K562 (cell line): ENCODE results near the gene ACRBP. TPM values are rescaled to one million over a fixed set of nuclear protein-coding genes. Genes with fewer than 3 reads are reported as not detected.

ENCODE experiments used
- ATAC-seq: fragments of 200-7000 bp; cut with Tn5 transposase; 3 replicates; pipeline ENCODE4 v1.9.1; 2020; ENCODE audit warnings: moderate library complexity
- BruUV-seq: library from RNA; stranded (reverse); fragments of 400-500 nt; replicated peaks from 2 replicates; lab custom pipeline; 2021; lab: Mats Ljungman, UMichigan
- CTCF ChIA-PET: fragments of 300-600 bp; formaldehyde crosslinking; extraction: SDS; loops from one replicate; lab custom pipeline; 2021; ENCODE audit warnings: low intra/inter-chr PET ratio; lab: Yijun Ruan, JAX
- POLR2A ChIA-PET: fragments of 300-600, 350-650 bp; sonication (Branson Sonifier 250); formaldehyde crosslinking; extraction: SDS; loops from one replicate; lab custom pipeline; 2021; ENCODE audit warnings: antibody characterized with exemption, inconsistent platforms; lab: Yijun Ruan, JAX
- DNase-seq, 4 experiments: peaks; one replicate each; pipeline versions ENCODE4 v3.0.0 to v3.0.0-alpha.2; 2011 to 2018; ENCODE audit warnings: low spot score in 3 of 4, mixed read lengths in 3 of 4; ENCODE audit errors: extremely low read depth in 1 of 4
- FAIRE-seq: peaks from 2 replicates; lab custom pipeline; 2011; peaks lifted over from hg19 to GRCh38; lab: Jason Lieb, UNC
- H2AFZ ChIP-seq: 2 replicates; pipeline ENCODE4 v1.6.0; 2011; ENCODE audit warnings: low read depth, low read length, control low read depth, inconsistent platforms
- H3K27ac ChIP-seq: fragments of 200-600 bp; 3 replicates; pipeline ENCODE4 v1.8.0; 2011; ENCODE audit warnings: low read depth, mild to moderate bottlenecking, control low read depth, inconsistent platforms, low read length, moderate library complexity, mixed read lengths; ENCODE audit errors: extremely low read depth
- H3K27me3 ChIP-seq, 2 experiments: fragments of 300-600 bp in 1 of 2; 2 replicates in 1 of 2; 3 replicates in 1 of 2; pipeline versions ENCODE4 v1.6.0 to v1.8.0; 2011; ENCODE audit warnings: inconsistent platforms in 2 of 2, low read length in 2 of 2, mild to moderate bottlenecking in 1 of 2, mixed read lengths in 1 of 2, moderate library complexity in 1 of 2; ENCODE audit not compliant: control insufficient read depth in 2 of 2, insufficient read depth in 2 of 2
- H3K36me3 ChIP-seq: fragments of 300-600 bp; 3 replicates; pipeline ENCODE4 v1.8.0; 2011; ENCODE audit warnings: mild to moderate bottlenecking, low read length, inconsistent platforms; ENCODE audit not compliant: control insufficient read depth, insufficient read depth
- H3K4me1 ChIP-seq, 2 experiments: fragments of 200-600 bp in 1 of 2; replicated peaks in 1 of 2; 2 replicates in 1 of 2; 3 replicates in 1 of 2; pipeline versions ENCODE4 v1.5.1 to v1.8.0; 2011; ENCODE audit warnings: inconsistent platforms in 2 of 2, low read length in 2 of 2, mild to moderate bottlenecking in 1 of 2, mixed read lengths in 1 of 2, moderate library complexity in 1 of 2; ENCODE audit not compliant: control insufficient read depth in 2 of 2, insufficient read depth in 2 of 2
- H3K4me2 ChIP-seq: 2 replicates; pipeline ENCODE4 v1.6.1; 2011; ENCODE audit warnings: low read length, control low read depth, inconsistent platforms, mixed read lengths; ENCODE audit not compliant: insufficient read depth
- H3K4me3 ChIP-seq: fragments of 200-600 bp; sonication (generic), shearing (Covaris generic); 2 replicates; pipeline ENCODE4 v1.5.1; 2016; ENCODE audit warnings: control low read depth, inconsistent platforms
- H3K79me2 ChIP-seq: fragments of 200-600 bp; 3 replicates; pipeline ENCODE4 v1.8.0; 2011; ENCODE audit warnings: low read length, inconsistent platforms; ENCODE audit not compliant: control insufficient read depth, insufficient read depth
- H3K9ac ChIP-seq, 2 experiments: 2 replicates each; pipeline versions ENCODE4 v1.6.0 to v1.6.1; 2011; ENCODE audit warnings: low read depth in 2 of 2, low read length in 2 of 2, control low read depth in 1 of 2, inconsistent platforms in 1 of 2, mild to moderate bottlenecking in 1 of 2, mixed read lengths in 1 of 2; ENCODE audit not compliant: insufficient read depth in 1 of 2
- H3K9me1 ChIP-seq: one replicate; pipeline ENCODE4 v1.6.0; 2011; ENCODE audit warnings: inconsistent platforms, mild to moderate bottlenecking, low read length, moderate library complexity; ENCODE audit not compliant: control insufficient read depth, insufficient read depth
- H3K9me3 ChIP-seq: replicated peaks from 2 replicates; pipeline ENCODE4 v1.5.1; 2011; ENCODE audit warnings: low read depth, low read length, inconsistent platforms; ENCODE audit not compliant: control insufficient read depth, insufficient read depth
- H4K20me1 ChIP-seq: replicated peaks from 2 replicates; pipeline ENCODE4 v1.6.1; 2011; ENCODE audit warnings: low read length, inconsistent platforms, mixed read lengths; ENCODE audit not compliant: control insufficient read depth, insufficient read depth
- ADNP ChIP-seq: fragments of 200-800 bp; sonication (Bioruptor generic); IDR thresholded peaks from 2 replicates; pipeline ENCODE4 v1.6.1; 2016; ENCODE audit warnings: missing genetic modification characterization, missing compliant biosample characterization
- FOXM1 ChIP-seq, 2 experiments: fragments of 450-650 bp in 1 of 2; sonication (generic) in 1 of 2; formaldehyde crosslinking in 1 of 2; IDR thresholded peaks; 2 replicates each; pipeline versions ENCODE4 v1.6.1 to v1.9.0; 2017 to 2022; ENCODE audit warnings: low read depth in 2 of 2, mild to moderate bottlenecking in 2 of 2, missing genetic modification reagents in 1 of 2, moderate library complexity in 1 of 2
- HDAC2 ChIP-seq: fragments of 450-650 bp; IDR thresholded peaks from 2 replicates; pipeline ENCODE4 v1.6.1; 2016; ENCODE audit warnings: mild to moderate bottlenecking
- HMGN3 ChIP-seq: IDR thresholded peaks from 2 replicates; pipeline ENCODE4 v1.6.1; 2011; ENCODE audit warnings: borderline replicate concordance, low read depth, mild to moderate bottlenecking, mixed read lengths, low read length; ENCODE audit not compliant: insufficient read length; ENCODE audit errors: extremely low read depth
- JUN ChIP-seq, 2 experiments: sonication (generic) in 1 of 2; formaldehyde crosslinking in 1 of 2; IDR thresholded peaks; 2 replicates each; pipeline versions ENCODE4 v1.6.1 to v1.8.0; 2012 to 2022; ENCODE audit warnings: borderline replicate concordance in 2 of 2, mild to moderate bottlenecking in 2 of 2, improper control_type of control experiment in 1 of 2, low read depth in 1 of 2, low read length in 1 of 2, missing genetic modification reagents in 1 of 2
- MTA2 ChIP-seq: fragments of 450-650 bp; IDR thresholded peaks from 2 replicates; pipeline ENCODE4 v1.6.1; 2016; ENCODE audit warnings: low read depth
- SLC30A9 ChIP-seq: fragments of 250-450 bp; sonication (Bioruptor Pico); IDR thresholded peaks from 2 replicates; pipeline ENCODE4 v1.8.0; 2022; ENCODE audit warnings: mild to moderate bottlenecking, moderate library complexity
- SRSF3 ChIP-seq: fragments of 200-400 bp; formaldehyde crosslinking; IDR thresholded peaks from 2 replicates; pipeline ENCODE4 v1.6.1; 2016; ENCODE audit warnings: mild to moderate bottlenecking, low read length, moderate library complexity; ENCODE audit not compliant: insufficient read depth
- ZNF507 ChIP-seq: conservative IDR thresholded peaks from 2 replicates; pipeline ENCODE4 v1.6.1; 2017; ENCODE audit warnings: missing genetic modification characterization, missing compliant biosample characterization
- ZNF644 ChIP-seq: fragments of 200-800 bp; sonication (Bioruptor generic); IDR thresholded peaks from 2 replicates; pipeline ENCODE4 v1.6.1; 2016; ENCODE audit warnings: low read depth, missing genetic modification characterization, missing compliant biosample characterization
- ZNF766 ChIP-seq: fragments of 200-800 bp; sonication (Bioruptor generic); conservative IDR thresholded peaks from 2 replicates; pipeline ENCODE4 v1.6.1; 2016; ENCODE audit warnings: missing genetic modification characterization, missing compliant biosample characterization
- WGBS: fragments of 100-300 bp; shearing (Covaris generic); methylation state at CpG from one replicate; pipeline ENCODE4 v1.1.6; 2016; ENCODE audit warnings: low coverage, mixed read lengths; ENCODE audit not compliant: insufficient coverage; ENCODE audit errors: missing lambda C conversion rate; 5-methylcytosine and 5-hydroxymethylcytosine counted together
- in situ Hi-C: fragments of 300-500 bp; cut with MboI; formaldehyde crosslinking; loops from 4 replicates; pipeline ENCODE4 v1.15.0; 2018; ENCODE audit warnings: inconsistent platforms, mixed read lengths
- intact Hi-C: fragments of 100-400 bp; cut with micrococcal nuclease; formaldehyde crosslinking; loops from 2 replicates; pipeline ENCODE4 v1.14.2; 2022
- polyA plus RNA-seq, 8 experiments: library from polyadenylated mRNA; depleted of rRNA in 4 of 8; stranded (reverse) in 5 of 8; unstranded in 3 of 8; fragments of >200 nt; fragmentation: Nextera tagmentation in 2 of 8; fragmentation: Illumina TruSeq in 1 of 8; extraction: Ambion mirVana in 2 of 8; extraction: Trizol in 1 of 8; gene quantifications; 2 replicates each; pipeline versions ENCODE4 v1.2.1 to v1.2.3, GENCODE V29; 2011 to 2014; ENCODE audit warnings: inconsistent platforms in 1 of 8, missing spikeins in 1 of 8
- total RNA-seq, 7 experiments: library from RNA; depleted of rRNA in 6 of 7; stranded (reverse); fragments of >200 nt in 6 of 7; fragmentation: Illumina TruSeq in 2 of 7; extraction: Trizol in 2 of 7; gene quantifications; 2 replicates each; pipeline versions ENCODE4 v1.2.1 to v1.2.3, GENCODE V29; 2011 to 2021; ENCODE audit warnings: low replicate concordance in 1 of 7
- TF ChIP-seq, protein P1 (sequence below): fragments of 450-650 bp; formaldehyde crosslinking; IDR thresholded peaks from 2 replicates; pipeline ENCODE4 v1.4.0; 2020; ENCODE audit warnings: mild to moderate bottlenecking, mixed read lengths
- TF ChIP-seq, protein P2 (sequence below): IDR thresholded peaks from 3 replicates; pipeline ENCODE4 v1.6.1; 2011; ENCODE audit warnings: borderline replicate concordance, mild to moderate bottlenecking, moderate library complexity; ENCODE audit not compliant: insufficient read length; ENCODE audit errors: extremely low read depth

The ACRBP gene
- total and polyA plus RNA-seq, 9 of the 15 experiments (the other 6 are each of a cell fraction or from before 2014, with no cell fraction given): 3.1 to 31.8 (median 8.4) TPM

DNA sequence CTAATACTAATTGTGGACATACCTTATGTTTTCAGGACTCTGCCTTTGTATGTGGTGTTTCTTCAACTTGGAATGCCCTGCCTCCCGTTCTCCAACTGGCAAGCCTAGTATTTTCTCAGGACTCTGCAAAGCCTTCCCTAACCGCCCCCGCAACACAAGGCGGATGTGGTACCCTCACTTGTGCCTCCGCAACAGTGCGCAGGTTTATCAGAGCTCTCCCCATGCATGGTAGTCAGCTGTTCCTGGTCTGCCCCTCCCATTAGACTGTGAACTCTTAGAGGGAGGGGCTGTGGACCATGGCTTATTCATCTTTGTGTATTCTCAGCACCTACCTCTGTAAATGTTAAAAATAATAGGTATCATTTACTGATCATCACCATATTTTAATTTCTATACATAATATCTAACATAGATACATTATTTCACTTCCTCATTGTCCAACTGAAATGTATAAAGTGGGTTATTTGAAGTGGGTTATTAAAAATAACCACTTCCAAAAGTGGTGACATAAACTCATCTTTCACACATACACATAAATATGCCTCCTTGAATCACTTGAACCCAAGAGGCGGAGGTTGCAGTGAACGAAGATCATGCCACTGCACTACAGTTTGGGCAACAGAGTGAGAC is 20.5 kb downstream of the ACRBP start:
- POLR2A ChIA-PET: interaction anchor here (0.6 kb wide), 1 partner anchor 9 kb away, joined by 3 read pairs; the partner anchor contains the start of gene LPAR5
- TF ChIP-seq ADNP (no peak), SRSF3 (no peak), ZNF644 (tag) (no peak), HDAC2 (no peak), FOXM1 (IDR thresholded peaks at IDR 0.05; ENCODE audit: low read depth) (peak; percentile 47; the same call in 1 of the 2 replicates), FOXM1 (CRISPR knock-in tag; IDR thresholded peaks at IDR 0.05; ENCODE audit: low read depth) (no peak), JUN (IDR thresholded peaks at IDR 0.05; ENCODE audit: borderline replicate concordance, low read depth, low read length) (no peak), JUN (CRISPR knock-in tag; IDR thresholded peaks at IDR 0.05; ENCODE audit: borderline replicate concordance) (no peak), ZNF766 (CRISPR knock-in tag) (peak; percentile 69), ZNF507 (tag) (no peak), MTA2 (peak; percentile 40; the same call in 1 of the 2 replicates), HMGN3 (no peak), SLC30A9 (no peak)
- TF ChIP-seq, protein P1, sequence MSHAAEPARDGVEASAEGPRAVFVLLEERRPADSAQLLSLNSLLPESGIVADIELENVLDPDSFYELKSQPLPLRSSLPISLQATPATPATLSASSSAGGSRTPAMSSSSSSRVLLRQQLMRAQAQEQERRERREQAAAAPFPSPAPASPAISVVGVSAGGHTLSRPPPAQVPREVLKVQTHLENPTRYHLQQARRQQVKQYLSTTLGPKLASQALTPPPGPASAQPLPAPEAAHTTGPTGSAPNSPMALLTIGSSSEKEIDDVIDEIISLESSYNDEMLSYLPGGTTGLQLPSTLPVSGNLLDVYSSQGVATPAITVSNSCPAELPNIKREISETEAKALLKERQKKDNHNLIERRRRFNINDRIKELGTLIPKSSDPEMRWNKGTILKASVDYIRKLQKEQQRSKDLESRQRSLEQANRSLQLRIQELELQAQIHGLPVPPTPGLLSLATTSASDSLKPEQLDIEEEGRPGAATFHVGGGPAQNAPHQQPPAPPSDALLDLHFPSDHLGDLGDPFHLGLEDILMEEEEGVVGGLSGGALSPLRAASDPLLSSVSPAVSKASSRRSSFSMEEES (CRISPR knock-in tag): no peak
- TF ChIP-seq, protein P2, sequence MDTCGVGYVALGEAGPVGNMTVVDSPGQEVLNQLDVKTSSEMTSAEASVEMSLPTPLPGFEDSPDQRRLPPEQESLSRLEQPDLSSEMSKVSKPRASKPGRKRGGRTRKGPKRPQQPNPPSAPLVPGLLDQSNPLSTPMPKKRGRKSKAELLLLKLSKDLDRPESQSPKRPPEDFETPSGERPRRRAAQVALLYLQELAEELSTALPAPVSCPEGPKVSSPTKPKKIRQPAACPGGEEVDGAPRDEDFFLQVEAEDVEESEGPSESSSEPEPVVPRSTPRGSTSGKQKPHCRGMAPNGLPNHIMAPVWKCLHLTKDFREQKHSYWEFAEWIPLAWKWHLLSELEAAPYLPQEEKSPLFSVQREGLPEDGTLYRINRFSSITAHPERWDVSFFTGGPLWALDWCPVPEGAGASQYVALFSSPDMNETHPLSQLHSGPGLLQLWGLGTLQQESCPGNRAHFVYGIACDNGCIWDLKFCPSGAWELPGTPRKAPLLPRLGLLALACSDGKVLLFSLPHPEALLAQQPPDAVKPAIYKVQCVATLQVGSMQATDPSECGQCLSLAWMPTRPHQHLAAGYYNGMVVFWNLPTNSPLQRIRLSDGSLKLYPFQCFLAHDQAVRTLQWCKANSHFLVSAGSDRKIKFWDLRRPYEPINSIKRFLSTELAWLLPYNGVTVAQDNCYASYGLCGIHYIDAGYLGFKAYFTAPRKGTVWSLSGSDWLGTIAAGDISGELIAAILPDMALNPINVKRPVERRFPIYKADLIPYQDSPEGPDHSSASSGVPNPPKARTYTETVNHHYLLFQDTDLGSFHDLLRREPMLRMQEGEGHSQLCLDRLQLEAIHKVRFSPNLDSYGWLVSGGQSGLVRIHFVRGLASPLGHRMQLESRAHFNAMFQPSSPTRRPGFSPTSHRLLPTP: no peak

More for the DNA sequence above, 20.5 kb downstream of the ACRBP start:
- Histone ChIP-seq H3K4me2 (peak overlapping the region; percentile 86), H2AFZ (peak overlapping the region; percentile 78; the same call in 1 of the 2 replicates), H3K27ac (peak overlapping the region; percentile 75), H3K36me3 (peaks cover 4% of the 10 kb centered on the region; the same call in 2 of the 3 replicates), H3K4me3 (peak overlapping the region; percentile 33), H3K27me3 (no peaks in the 10 kb centered on the region), H3K9ac (peak overlapping the region; percentile 29 to 78; a peak in 3 of 4 replicates), H4K20me1 (no peaks in the 10 kb centered on the region), H3K9me3 (no peaks in the 10 kb centered on the region), H3K79me2 (peaks cover 27% of the 10 kb centered on the region), H3K4me1 (peaks cover 0 to 21% of the 10 kb centered on the region in 2 experiments; a peak in 3 of 5 replicates), H3K9me1 (no peaks in the 10 kb centered on the region)
- CTCF ChIA-PET: no interaction called here
- peak; percentile 56 to 90 (median 68) for DNase-seq
- peak; percentile 95 for ATAC-seq
- BruUV-seq: no TSS peak
- in situ Hi-C loops: no loop called here
- FAIRE-seq: peak; percentile 95
- 14% methylated on average over 8 of the region's 8 CpGs for WGBS
- intact Hi-C loops: no loop called here
